ENCODE measurements around the gene SLC16A3.
A peak's percentile ranks its signal among the peaks of the same experiment; 100 is the strongest.
"Not testable (repeated sequence)": the region's sequence is repeated elsewhere in the genome, so short reads cannot be mapped to it uniquely, and the experiment has no call there.

SLC16A3 gene

GRCh38 chr17:82245134-82246039 is 16.5 kb downstream of the SLC16A3 start:
- DNase-seq, result no peak

- no peak for DNase-seq
Measured at GRCh38 chr17:82246040-82246364, 17.2 kb downstream of the SLC16A3 start.

- peak in 4 of 51 donors; percentile 25 to 35 (median 28) for DNase-seq
Measured at GRCh38 chr17:82246365-82247181, 17.7 kb downstream of the SLC16A3 start.

- no peak for DNase-seq
Measured at GRCh38 chr17:82247182-82247823, 18.5 kb downstream of the SLC16A3 start.

GRCh38 chr17:82247856-82248671 is 19.2 kb downstream of the SLC16A3 start:
- no peak for DNase-seq

GRCh38 chr17:82248815-82249674 is 20.2 kb downstream of the SLC16A3 start:
- no peak for DNase-seq

- no peak for DNase-seq
Measured at GRCh38 chr17:82249896-82250581, 21.2 kb downstream of the SLC16A3 start.

GRCh38 chr17:82250868-82251500 is 22.1 kb downstream of the SLC16A3 start:
- no peak for DNase-seq

GRCh38 chr17:82252511-82253178 is 23.8 kb downstream of the SLC16A3 start:
- DNase-seq, result no peak

GRCh38 chr17:82253179-82253544 is 24.3 kb downstream of the SLC16A3 start:
- DNase-seq, result no peak

GRCh38 chr17:82254096-82254495 is 25.3 kb downstream of the SLC16A3 start:
- DNase-seq, result not testable (repeated sequence)

- DNase-seq, result not testable (repeated sequence)
Measured at GRCh38 chr17:82254746-82255145, 25.9 kb downstream of the SLC16A3 start.

- no peak for DNase-seq
Measured at GRCh38 chr17:82255402-82255972, 26.6 kb downstream of the SLC16A3 start.

GRCh38 chr17:82256242-82256885 is 27.5 kb downstream of the SLC16A3 start:
- no peak for DNase-seq

GRCh38 chr17:82257473-82257872 is 28.6 kb downstream of the SLC16A3 start:
- DNase-seq, result peak in 32 of 51 donors; percentile 14 to 82 (median 56)

GRCh38 chr17:82258555-82258954 is 29.7 kb downstream of the SLC16A3 start:
- no peak for DNase-seq
